Large intestine (tissue), 3 donors: ENCODE results near the gene ATRNL1. TPM values are rescaled to one million over a fixed set of nuclear protein-coding genes. Genes with fewer than 3 reads are reported as not detected.

Experiments used
- DNase-seq, 2 donors: peaks; one replicate each; pipeline versions ENCODE4 v3.0.0 to v3.0.0-alpha.2; 2013
- H3K27ac ChIP-seq: one replicate; pipeline ENCODE4 v1.5.1; 2013; ENCODE audit warnings: low read length
- H3K27me3 ChIP-seq: 2 replicates; pipeline ENCODE4 v1.6.1; 2013; ENCODE audit warnings: low read length; ENCODE audit not compliant: control insufficient read depth, insufficient read depth
- H3K36me3 ChIP-seq: 2 replicates; pipeline ENCODE4 v1.6.1; 2013; ENCODE audit warnings: low read length; ENCODE audit not compliant: control insufficient read depth, insufficient read depth
- H3K4me1 ChIP-seq: one replicate; pipeline ENCODE4 v1.6.1; 2013; ENCODE audit warnings: low read length; ENCODE audit not compliant: control insufficient read depth, insufficient read depth
- H3K4me3 ChIP-seq: one replicate; pipeline ENCODE4 v1.5.1; 2013; ENCODE audit warnings: low read length
- H3K9me3 ChIP-seq: one replicate; pipeline ENCODE4 v1.6.1; 2013; ENCODE audit warnings: mild to moderate bottlenecking, low read depth, low read length, moderate library complexity; ENCODE audit not compliant: control insufficient read depth
- WGBS: methylation state at CpG from one replicate; pipeline ENCODE4 v1.1.5; 2013; ENCODE audit warnings: low lambda C conversion rate; ENCODE audit not compliant: insufficient coverage; 5-methylcytosine and 5-hydroxymethylcytosine counted together
- polyA plus RNA-seq: library from polyadenylated mRNA; unstranded; fragments of 120-200 nt; gene quantifications from one replicate; pipeline ENCODE4 v1.2.1, GENCODE V29; 2013

The ATRNL1 gene
- polyA plus RNA-seq, 1 donor, result 2.6 TPM

DNA sequence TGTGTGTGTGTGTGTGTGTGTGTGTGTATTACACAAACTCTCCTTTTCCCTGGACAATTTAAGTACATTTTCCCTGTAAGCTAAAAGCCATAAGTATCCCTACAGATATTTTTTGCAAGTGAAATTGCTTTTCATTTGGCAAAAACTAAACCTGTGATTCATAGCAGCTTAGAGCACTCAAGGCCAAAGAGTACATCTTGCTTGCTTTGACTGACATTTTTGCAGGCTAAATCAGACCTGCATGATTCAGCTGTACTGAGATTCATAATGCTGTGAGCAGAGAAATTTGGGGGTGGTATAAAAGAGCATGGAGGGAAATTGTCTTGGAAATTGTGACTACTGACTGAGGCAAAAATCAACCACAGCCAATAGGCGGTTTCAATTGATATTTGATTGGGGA lies 679.4 kb downstream of the ATRNL1 start:
- Histone ChIP-seq H3K4me1 (no peaks in the 10 kb centered on the region), H3K27ac (no peak overlapping the region), H3K36me3 (no peaks in the 10 kb centered on the region), H3K4me3 (no peak overlapping the region), H3K27me3 (no peaks in the 10 kb centered on the region), H3K9me3 (no peaks in the 10 kb centered on the region)
- WGBS, result 100% methylated on average over 1 of the region's 1 CpG
- no peak for DNase-seq

DNA sequence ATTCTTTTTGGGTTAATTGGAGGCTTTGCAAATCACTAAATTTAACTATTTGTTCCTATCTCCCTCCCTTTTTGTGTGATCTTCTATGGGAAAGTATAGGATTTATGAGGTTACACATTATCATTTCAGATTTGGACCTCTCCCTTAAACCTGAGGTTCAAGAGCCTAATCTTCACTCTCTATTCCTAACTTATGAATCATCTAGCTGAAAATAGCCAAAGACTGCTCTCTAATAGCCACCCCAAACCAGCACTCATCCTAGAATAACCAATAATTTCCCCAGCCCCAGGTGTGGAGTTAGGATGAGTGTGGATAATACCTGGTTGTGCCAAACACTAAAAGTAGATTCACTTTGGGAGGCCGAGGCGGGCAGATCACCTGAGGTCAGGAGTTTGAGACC lies 680.7 kb downstream of the ATRNL1 start:
- Histone ChIP-seq H3K36me3 (no peaks in the 10 kb centered on the region), H3K4me1 (no peaks in the 10 kb centered on the region), H3K4me3 (no peak overlapping the region), H3K27ac (no peak overlapping the region), H3K27me3 (no peaks in the 10 kb centered on the region), H3K9me3 (no peaks in the 10 kb centered on the region)
- WGBS, result no CpG with 5 or more reads among the region's 2 CpGs
- no peak for DNase-seq

- no peak for DNase-seq
- H3K27me3 ChIP-seq, result no peaks in the 10 kb centered on the region
- no peak overlapping the region for H3K4me3 ChIP-seq
- no peak overlapping the region for H3K27ac ChIP-seq
- H3K36me3 ChIP-seq, result no peaks in the 10 kb centered on the region
- H3K4me1 ChIP-seq, result no peaks in the 10 kb centered on the region
- 80% methylated on average over 2 of the region's 2 CpGs for WGBS
- H3K9me3 ChIP-seq, result no peaks in the 10 kb centered on the region
Observed at GRCh38 chr10:115774721-115775120, 681.6 kb downstream of the ATRNL1 start.

- 82% methylated on average over 2 of the region's 2 CpGs for WGBS
- DNase-seq, result no peak
Observed at GRCh38 chr10:115777646-115778045, 684.5 kb downstream of the ATRNL1 start.

GRCh38 chr10:115790220-115790619 lies 697.1 kb downstream of the ATRNL1 start:
- H3K4me1 ChIP-seq, result no peaks in the 10 kb centered on the region
- DNase-seq, result no peak
- H3K36me3 ChIP-seq, result no peaks in the 10 kb centered on the region
- no peaks in the 10 kb centered on the region for H3K27me3 ChIP-seq
- no peak overlapping the region for H3K27ac ChIP-seq
- no peak overlapping the region for H3K4me3 ChIP-seq
- no peaks in the 10 kb centered on the region for H3K9me3 ChIP-seq
- 100% methylated on average over 1 of the region's 3 CpGs for WGBS

More at GRCh38 chr10:115777646-115778045, 684.5 kb downstream of the ATRNL1 start:
- Histone ChIP-seq H3K27me3 (no peaks in the 10 kb centered on the region), H3K36me3 (no peaks in the 10 kb centered on the region), H3K9me3 (no peaks in the 10 kb centered on the region), H3K4me3 (no peak overlapping the region), H3K27ac (no peak overlapping the region), H3K4me1 (no peaks in the 10 kb centered on the region)

GRCh38 chr10:115795964-115796363 lies 702.8 kb downstream of the ATRNL1 start:
- H3K4me1 ChIP-seq, result no peaks in the 10 kb centered on the region
- H3K36me3 ChIP-seq, result no peaks in the 10 kb centered on the region
- H3K9me3 ChIP-seq, result no peaks in the 10 kb centered on the region
- DNase-seq, result no peak
- WGBS, result 100% methylated on average over 1 of the region's 4 CpGs
- no peaks in the 10 kb centered on the region for H3K27me3 ChIP-seq
- H3K4me3 ChIP-seq, result no peak overlapping the region
- H3K27ac ChIP-seq, result no peak overlapping the region

DNA sequence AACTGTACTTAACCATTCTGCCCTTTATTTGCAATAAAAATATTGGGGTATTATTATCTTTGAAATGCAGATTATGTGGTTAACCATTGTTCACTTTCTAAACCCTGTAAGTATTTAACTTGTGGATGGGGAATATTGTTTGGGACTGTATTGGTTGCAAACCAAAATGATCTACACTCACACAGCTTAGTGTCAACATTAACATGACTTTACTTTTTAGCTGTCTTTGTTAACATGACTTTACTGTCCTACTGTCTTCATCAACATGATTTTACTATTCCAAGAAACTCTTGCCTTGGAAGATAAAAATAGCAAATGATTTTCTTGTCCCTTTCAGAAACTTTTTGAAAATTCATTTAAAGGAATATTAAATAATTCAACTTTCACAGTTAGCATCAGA lies 708.3 kb downstream of the ATRNL1 start:
- Histone ChIP-seq H3K36me3 (no peaks in the 10 kb centered on the region), H3K27me3 (no peaks in the 10 kb centered on the region)

DNA sequence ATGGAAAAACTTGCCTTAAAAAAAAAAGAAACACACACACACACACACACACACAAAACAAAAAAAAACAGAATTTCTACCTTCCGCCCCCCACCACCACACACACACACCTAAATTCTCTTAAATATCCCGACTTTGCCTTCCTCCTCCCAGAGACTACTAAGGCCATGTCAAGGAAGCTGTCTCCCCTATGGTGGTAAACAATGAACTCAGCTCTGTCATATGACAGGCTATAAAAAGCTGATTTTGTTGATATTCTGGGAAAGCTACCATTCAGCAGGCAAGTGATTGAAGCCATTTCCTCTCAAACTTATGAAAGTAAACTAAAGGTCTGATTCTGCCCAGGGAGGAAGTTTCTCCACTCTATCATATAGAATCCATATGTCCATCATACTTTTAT lies 708.8 kb downstream of the ATRNL1 start:
- H3K36me3 ChIP-seq, result no peaks in the 10 kb centered on the region
- H3K27me3 ChIP-seq, result no peaks in the 10 kb centered on the region
- no peaks in the 10 kb centered on the region for H3K4me1 ChIP-seq
- no peak overlapping the region for H3K27ac ChIP-seq
- WGBS, result no CpG with 5 or more reads among the region's 2 CpGs
- H3K4me3 ChIP-seq, result no peak overlapping the region
- no peaks in the 10 kb centered on the region for H3K9me3 ChIP-seq
- peak; percentile 20 to 69 for DNase-seq

More for the DNA sequence above, 708.3 kb downstream of the ATRNL1 start:
- Histone ChIP-seq H3K9me3 (no peaks in the 10 kb centered on the region), H3K4me1 (no peaks in the 10 kb centered on the region), H3K4me3 (no peak overlapping the region), H3K27ac (no peak overlapping the region)
- DNase-seq, result no peak

GRCh38 chr10:115802911-115803310 lies 709.7 kb downstream of the ATRNL1 start:
- Histone ChIP-seq H3K27ac (no peak overlapping the region), H3K27me3 (no peaks in the 10 kb centered on the region), H3K9me3 (no peaks in the 10 kb centered on the region), H3K4me3 (no peak overlapping the region), H3K4me1 (no peaks in the 10 kb centered on the region), H3K36me3 (no peaks in the 10 kb centered on the region)
- DNase-seq, result no peak

DNA sequence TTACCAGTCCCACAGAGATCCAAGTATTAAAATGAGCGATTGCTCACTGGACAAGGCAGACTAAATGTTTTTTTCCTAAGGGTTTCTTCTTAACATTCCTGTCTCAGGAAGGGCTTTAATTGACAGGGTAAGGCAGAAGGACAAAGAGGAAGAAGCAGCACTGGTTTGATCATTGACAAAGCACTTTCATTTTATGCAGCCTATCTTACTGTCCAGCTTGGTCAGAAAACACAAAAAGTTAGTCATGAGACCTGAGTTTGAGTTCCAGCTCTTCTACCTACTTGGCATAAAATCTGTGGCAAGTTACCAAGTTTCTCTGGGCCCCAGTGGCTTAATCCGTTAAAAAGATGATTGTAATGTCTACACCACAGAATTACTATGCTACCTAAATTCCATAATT lies 721.4 kb downstream of the ATRNL1 start:
- Histone ChIP-seq H3K9me3 (no peaks in the 10 kb centered on the region), H3K27me3 (no peaks in the 10 kb centered on the region), H3K27ac (no peak overlapping the region), H3K4me1 (peaks cover 6% of the 10 kb centered on the region), H3K4me3 (no peak overlapping the region), H3K36me3 (no peaks in the 10 kb centered on the region)
- WGBS, result no CpG with 5 or more reads among the region's 2 CpGs
- no peak for DNase-seq

DNA sequence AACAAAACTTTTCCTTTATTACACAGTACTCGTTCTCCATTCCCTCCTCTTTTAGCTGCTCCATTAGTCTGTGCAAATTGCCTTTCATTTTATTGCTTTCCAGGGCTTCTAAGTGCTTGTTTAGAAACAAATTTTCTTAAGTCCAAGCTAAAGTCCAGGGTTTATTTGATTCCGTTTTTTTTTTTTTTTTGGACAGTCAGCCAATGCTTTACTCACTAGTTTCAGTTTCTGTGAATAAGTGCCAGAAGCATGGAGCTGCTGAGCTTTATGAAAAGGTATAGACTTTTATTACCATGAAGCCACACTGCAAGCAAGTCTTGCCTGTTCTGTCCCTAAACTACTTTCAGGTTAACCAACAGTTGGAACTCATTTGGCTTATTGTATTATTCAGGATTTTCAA lies 724.8 kb downstream of the ATRNL1 start:
- Histone ChIP-seq H3K9me3 (no peaks in the 10 kb centered on the region), H3K4me1 (peaks cover 6% of the 10 kb centered on the region), H3K4me3 (no peak overlapping the region), H3K27ac (peak overlapping the region; percentile 41), H3K36me3 (no peaks in the 10 kb centered on the region), H3K27me3 (no peaks in the 10 kb centered on the region)
- WGBS, result 0% methylated on average over 1 of the region's 2 CpGs
- peak; percentile 62 to 85 for DNase-seq
